Neural progenitor cell (in vitro differentiated cells): Measurements from ENCODE around the gene PDE11A.

Experiments used
- EZH2phosphoT487 ChIP-seq: fragments of 200-600 bp; sonication (generic); IDR thresholded peaks from 2 replicates; pipeline ENCODE4 v1.6.1; 2017; ENCODE audit warnings: antibody characterized with exemption
- TF ChIP-seq, protein P1 (sequence below): fragments of 200-600 bp; sonication (generic); IDR thresholded peaks from 2 replicates; pipeline ENCODE4 v1.5.1; 2017; ENCODE audit warnings: antibody characterized with exemption, mild to moderate bottlenecking

GRCh38 chr2:177817300-177817699 is 255.3 kb downstream of the PDE11A start:
- no peak for TF ChIP-seq EZH2phosphoT487
- TF ChIP-seq, protein P1, sequence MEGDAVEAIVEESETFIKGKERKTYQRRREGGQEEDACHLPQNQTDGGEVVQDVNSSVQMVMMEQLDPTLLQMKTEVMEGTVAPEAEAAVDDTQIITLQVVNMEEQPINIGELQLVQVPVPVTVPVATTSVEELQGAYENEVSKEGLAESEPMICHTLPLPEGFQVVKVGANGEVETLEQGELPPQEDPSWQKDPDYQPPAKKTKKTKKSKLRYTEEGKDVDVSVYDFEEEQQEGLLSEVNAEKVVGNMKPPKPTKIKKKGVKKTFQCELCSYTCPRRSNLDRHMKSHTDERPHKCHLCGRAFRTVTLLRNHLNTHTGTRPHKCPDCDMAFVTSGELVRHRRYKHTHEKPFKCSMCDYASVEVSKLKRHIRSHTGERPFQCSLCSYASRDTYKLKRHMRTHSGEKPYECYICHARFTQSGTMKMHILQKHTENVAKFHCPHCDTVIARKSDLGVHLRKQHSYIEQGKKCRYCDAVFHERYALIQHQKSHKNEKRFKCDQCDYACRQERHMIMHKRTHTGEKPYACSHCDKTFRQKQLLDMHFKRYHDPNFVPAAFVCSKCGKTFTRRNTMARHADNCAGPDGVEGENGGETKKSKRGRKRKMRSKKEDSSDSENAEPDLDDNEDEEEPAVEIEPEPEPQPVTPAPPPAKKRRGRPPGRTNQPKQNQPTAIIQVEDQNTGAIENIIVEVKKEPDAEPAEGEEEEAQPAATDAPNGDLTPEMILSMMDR, result no peak
